HL-60 (cell line): ENCODE results near the gene RNFT2.

Source experiments
- CTCF ChIP-seq: IDR thresholded peaks from one replicate; pipeline ENCODE4 v1.5.1; 2011; ENCODE audit warnings: low read length, control low read depth, inconsistent platforms; ENCODE audit not compliant: insufficient read depth
- TF ChIP-seq, protein P1 (sequence below): IDR thresholded peaks from 2 replicates; pipeline ENCODE4 v1.6.1; 2012; ENCODE audit warnings: low read depth; ENCODE audit not compliant: insufficient replicate concordance

GRCh38 chr12:116843085-116843484 is 105.0 kb downstream of the RNFT2 start:
- TF ChIP-seq CTCF = no peak
- TF ChIP-seq, protein P1, sequence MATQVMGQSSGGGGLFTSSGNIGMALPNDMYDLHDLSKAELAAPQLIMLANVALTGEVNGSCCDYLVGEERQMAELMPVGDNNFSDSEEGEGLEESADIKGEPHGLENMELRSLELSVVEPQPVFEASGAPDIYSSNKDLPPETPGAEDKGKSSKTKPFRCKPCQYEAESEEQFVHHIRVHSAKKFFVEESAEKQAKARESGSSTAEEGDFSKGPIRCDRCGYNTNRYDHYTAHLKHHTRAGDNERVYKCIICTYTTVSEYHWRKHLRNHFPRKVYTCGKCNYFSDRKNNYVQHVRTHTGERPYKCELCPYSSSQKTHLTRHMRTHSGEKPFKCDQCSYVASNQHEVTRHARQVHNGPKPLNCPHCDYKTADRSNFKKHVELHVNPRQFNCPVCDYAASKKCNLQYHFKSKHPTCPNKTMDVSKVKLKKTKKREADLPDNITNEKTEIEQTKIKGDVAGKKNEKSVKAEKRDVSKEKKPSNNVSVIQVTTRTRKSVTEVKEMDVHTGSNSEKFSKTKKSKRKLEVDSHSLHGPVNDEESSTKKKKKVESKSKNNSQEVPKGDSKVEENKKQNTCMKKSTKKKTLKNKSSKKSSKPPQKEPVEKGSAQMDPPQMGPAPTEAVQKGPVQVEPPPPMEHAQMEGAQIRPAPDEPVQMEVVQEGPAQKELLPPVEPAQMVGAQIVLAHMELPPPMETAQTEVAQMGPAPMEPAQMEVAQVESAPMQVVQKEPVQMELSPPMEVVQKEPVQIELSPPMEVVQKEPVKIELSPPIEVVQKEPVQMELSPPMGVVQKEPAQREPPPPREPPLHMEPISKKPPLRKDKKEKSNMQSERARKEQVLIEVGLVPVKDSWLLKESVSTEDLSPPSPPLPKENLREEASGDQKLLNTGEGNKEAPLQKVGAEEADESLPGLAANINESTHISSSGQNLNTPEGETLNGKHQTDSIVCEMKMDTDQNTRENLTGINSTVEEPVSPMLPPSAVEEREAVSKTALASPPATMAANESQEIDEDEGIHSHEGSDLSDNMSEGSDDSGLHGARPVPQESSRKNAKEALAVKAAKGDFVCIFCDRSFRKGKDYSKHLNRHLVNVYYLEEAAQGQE = no peak
